GM12878 (cell line): ENCODE results near the gene MFSD12. TPM values are rescaled to one million over a fixed set of nuclear protein-coding genes. Genes with fewer than 3 reads are reported as not detected.

Experiments
- ATAC-seq: fragments of 200-7000 bp; cut with Tn5 transposase; 3 replicates; pipeline ENCODE4 v1.9.1; 2020; ENCODE audit warnings: mild to moderate bottlenecking, moderate library complexity
- BruUV-seq: library from RNA; stranded (reverse); fragments of 400-500 nt; replicated peaks from 2 replicates; lab custom pipeline; 2021; lab: Mats Ljungman, UMichigan
- CTCF ChIA-PET: fragments of 300-600 bp; sonication (Branson Sonifier 250); formaldehyde crosslinking; extraction: SDS; loops from one replicate; lab custom pipeline; 2021; ENCODE audit warnings: inconsistent platforms; lab: Yijun Ruan, JAX
- POLR2A ChIA-PET: fragments of 350-600 bp; formaldehyde crosslinking; extraction: SDS; loops from one replicate; lab custom pipeline; 2021; ENCODE audit warnings: inconsistent platforms; lab: Charles Lee
- RAD21 ChIA-PET: fragments of 300-600 bp; sonication (Branson Sonifier 250); formaldehyde crosslinking; loops from one replicate; lab custom pipeline; 2023; ENCODE audit warnings: antibody characterized with exemption; ENCODE audit not compliant: unreplicated experiment; lab: Charles Lee
- SMC1A ChIA-PET: fragments of 300-600 bp; sonication (Branson Sonifier 250); formaldehyde crosslinking; loops from one replicate; lab custom pipeline; 2023; ENCODE audit not compliant: unreplicated experiment, uncharacterized antibody; lab: Charles Lee
- DNase-seq: peaks from one replicate; pipeline ENCODE4 v3.0.0-alpha.2; 2011; ENCODE audit warnings: low read depth, low spot score
- FAIRE-seq: peaks from 3 replicates; lab custom pipeline; 2011; peaks lifted over from hg19 to GRCh38; lab: Jason Lieb, UNC
- H2AFZ ChIP-seq: 2 replicates; pipeline ENCODE4 v1.6.0; 2011; ENCODE audit warnings: low read depth, low read length, control low read depth; ENCODE audit not compliant: control insufficient read depth
- H3K27ac ChIP-seq: 2 replicates; pipeline ENCODE4 v1.5.1; 2011; ENCODE audit warnings: control low read depth; ENCODE audit not compliant: control insufficient read depth, insufficient read depth
- H3K27me3 ChIP-seq, 2 experiments: replicated peaks in 1 of 2; 2 replicates each; pipeline versions ENCODE4 v1.6.0 to v1.6.1; 2011; ENCODE audit warnings: low read length in 1 of 2; ENCODE audit not compliant: control insufficient read depth in 2 of 2, insufficient read depth in 2 of 2
- H3K36me3 ChIP-seq, 2 experiments: 2 replicates each; pipeline ENCODE4 v1.5.1; 2011; ENCODE audit warnings: low read length in 1 of 2; ENCODE audit not compliant: control insufficient read depth in 2 of 2, insufficient read depth in 2 of 2
- H3K4me1 ChIP-seq: 2 replicates; pipeline ENCODE4 v1.6.1; 2011; ENCODE audit warnings: mild to moderate bottlenecking, low read length, moderate library complexity, mixed read lengths; ENCODE audit not compliant: control insufficient read depth, insufficient read depth
- H3K4me2 ChIP-seq: 2 replicates; pipeline ENCODE4 v1.6.0; 2011; ENCODE audit warnings: control low read depth; ENCODE audit not compliant: control insufficient read depth, insufficient read depth
- H3K4me3 ChIP-seq: fragments of 200-600 bp; sonication (generic); 2 replicates; pipeline ENCODE4 v1.5.1; 2016
- H3K79me2 ChIP-seq: 2 replicates; pipeline ENCODE4 v1.6.0; 2011; ENCODE audit warnings: low read length; ENCODE audit not compliant: control insufficient read depth, insufficient read depth
- H3K9ac ChIP-seq: 2 replicates; pipeline ENCODE4 v1.8.0; 2011; ENCODE audit warnings: low read length, control low read depth, mixed read lengths; ENCODE audit not compliant: control insufficient read depth, insufficient read depth
- H3K9me3 ChIP-seq: replicated peaks from 3 replicates; pipeline ENCODE4 v1.5.1; 2011; ENCODE audit warnings: mild to moderate bottlenecking, low read length; ENCODE audit not compliant: control insufficient read depth, insufficient read depth
- H4K20me1 ChIP-seq: 2 replicates; pipeline ENCODE4 v1.6.0; 2011; ENCODE audit not compliant: control insufficient read depth, insufficient read depth
- BHLHE40 ChIP-seq, 2 experiments: fragments of 450-650 bp in 1 of 2; IDR thresholded peaks; 2 replicates each; pipeline ENCODE4 v1.6.1; 2011 to 2017; ENCODE audit warnings: low read depth in 2 of 2, borderline replicate concordance in 1 of 2, improper control_type of control experiment in 1 of 2, low read length in 1 of 2, mild to moderate bottlenecking in 1 of 2
- KLF5 ChIP-seq: fragments of 450-650 bp; IDR thresholded peaks from 2 replicates; pipeline ENCODE4 v1.6.1; 2014; ENCODE audit warnings: mild to moderate bottlenecking; ENCODE audit not compliant: partially characterized antibody
- MEF2A ChIP-seq: IDR thresholded peaks from 2 replicates; pipeline ENCODE4 v1.6.1; 2011; ENCODE audit warnings: low read depth, mild to moderate bottlenecking, low read length, moderate library complexity; ENCODE audit not compliant: insufficient read depth
- PAX5 ChIP-seq: IDR thresholded peaks from 2 replicates; pipeline ENCODE4 v1.6.1; 2011; ENCODE audit warnings: low read depth, low read length, borderline replicate concordance
- POU2F2 ChIP-seq: IDR thresholded peaks from 3 replicates; pipeline ENCODE4 v1.6.1; 2011; ENCODE audit warnings: low read depth, mild to moderate bottlenecking, low read length, borderline replicate concordance
- SMARCA5 ChIP-seq: fragments of 450-650 bp; IDR thresholded peaks from 2 replicates; pipeline ENCODE4 v1.6.1; 2017; ENCODE audit warnings: mild to moderate bottlenecking
- SREBF1 ChIP-seq: IDR thresholded peaks from 2 replicates; pipeline ENCODE4 v1.6.1; 2012; ENCODE audit warnings: mild to moderate bottlenecking, low read length
- TARDBP ChIP-seq: IDR thresholded peaks from 2 replicates; pipeline ENCODE4 v1.6.1; 2016; ENCODE audit warnings: borderline replicate concordance
- YY1 ChIP-seq: IDR thresholded peaks from 2 replicates; pipeline ENCODE4 v1.6.1; 2011; ENCODE audit warnings: low read depth, mild to moderate bottlenecking, low read length
- ZBED1 ChIP-seq: IDR thresholded peaks from 2 replicates; pipeline ENCODE4 v1.6.1; 2016; ENCODE audit warnings: borderline replicate concordance
- ZNF217 ChIP-seq: fragments of 450-650 bp; IDR thresholded peaks from 2 replicates; pipeline ENCODE4 v1.6.1; 2017; ENCODE audit warnings: antibody characterized with exemption, mild to moderate bottlenecking
- ZNF384 ChIP-seq: IDR thresholded peaks from 2 replicates; pipeline ENCODE4 v1.6.1; 2012; ENCODE audit warnings: low read depth, mild to moderate bottlenecking, low read length, improper control_type of control experiment, borderline replicate concordance
- WGBS: methylation state at CpG from one replicate; pipeline ENCODE4 v1.1.6; 2016; ENCODE audit warnings: low lambda C conversion rate; ENCODE audit not compliant: insufficient replicate concordance, insufficient coverage; ENCODE audit errors: missing lambda C conversion rate; 5-methylcytosine and 5-hydroxymethylcytosine counted together
- in situ Hi-C: fragments of 300-500 bp; cut with MboI; formaldehyde crosslinking; loops from 9 replicates; pipeline ENCODE4 v1.14.3; 2018; ENCODE audit warnings: mixed read lengths
- intact Hi-C: fragments of 100-400 bp; cut with micrococcal nuclease; formaldehyde crosslinking; loops from one replicate; pipeline ENCODE4 v1.14.2; 2022; ENCODE audit not compliant: unreplicated experiment
- polyA plus RNA-seq, 11 experiments: library from polyadenylated mRNA; depleted of rRNA in 4 of 11; unstranded in 6 of 11; stranded (reverse) in 5 of 11; fragments of >200 nt; fragmentation: Nextera tagmentation in 4 of 11; fragmentation: Illumina TruSeq in 1 of 11; extraction: Ambion mirVana in 4 of 11; extraction: Trizol in 1 of 11; gene quantifications; 1 replicate in 1 of 11; 2 replicates in 10 of 11; pipeline versions ENCODE4 v1.2.1 to v1.2.3, GENCODE V29; 2011 to 2016; ENCODE audit warnings: inconsistent platforms in 2 of 11, missing spikeins in 2 of 11, low read depth in 1 of 11
- total RNA-seq, 4 experiments: library from RNA; depleted of rRNA in 3 of 4; stranded (reverse); fragments of >200 nt in 3 of 4; fragmentation: Illumina TruSeq in 1 of 4; extraction: Trizol in 1 of 4; gene quantifications; 2 replicates each; pipeline versions ENCODE4 v1.2.1 to v1.2.3, GENCODE V29; 2013 to 2021

Gene MFSD12
- total and polyA plus RNA-seq, 10 of the 15 experiments (the other 5 are each of a cell fraction or from before 2014, with no cell fraction given) = 0.58 to 65.9 (median 16.8) TPM

GRCh38 chr19:3501780-3502179 is 55.6 kb downstream of the MFSD12 start:
- intact Hi-C loops = no loop called here
- no TSS peak for BruUV-seq
- ChIA-PET CTCF (interaction anchor here (0.9 to 1.3 kb wide), 3 partner anchors 15 to 196 kb away, joined by 3 to 4 read pairs (median 4); no protein-coding TSS in a partner anchor), SMC1A (interaction anchor here (0.6 kb wide), 2 partner anchors 32 to 465 kb away, joined by 3 read pairs; no protein-coding TSS in a partner anchor), POLR2A (interaction anchor here (0.6 to 1.6 kb wide), 3 partner anchors 40 to 754 kb away, joined by 3 to 6 read pairs (median 5); no protein-coding TSS in a partner anchor), RAD21 (interaction anchor here (0.7 kb wide), 1 partner anchor 33 kb away, joined by 3 read pairs; no protein-coding TSS in a partner anchor)
- Histone ChIP-seq H3K27me3 (no peaks in the 10 kb centered on the region), H3K9me3 (no peaks in the 10 kb centered on the region; the same call in 2 of the 3 replicates), H3K36me3 (peaks cover 0 to under 1% of the 10 kb centered on the region in 2 experiments; a peak in 2 of 4 replicates), H3K9ac (no peak overlapping the region), H3K79me2 (peaks cover 24% of the 10 kb centered on the region), H4K20me1 (no peaks in the 10 kb centered on the region), H2AFZ (no peak overlapping the region), H3K4me3 (no peak overlapping the region), H3K4me2 (no peak overlapping the region), H3K4me1 (peaks cover 2% of the 10 kb centered on the region; the same call in 1 of the 2 replicates), H3K27ac (no peak overlapping the region)
- TF ChIP-seq ZNF217 (no peak), SREBF1 (no peak), MEF2A (no peak), POU2F2 (no peak)
- in situ Hi-C loops = no loop called here
- 63% methylated on average over 3 of the region's 3 CpGs for WGBS
- no peak for DNase-seq
- no peak for FAIRE-seq
- ATAC-seq = no peak

GRCh38 chr19:3500429-3501101 is 56.8 kb downstream of the MFSD12 start, which contains the start of gene DOHH:
TSS of gene DOHH (minus strand) at chr19:3500674. CDS start at chr19:3496814, 3,860 bp downstream.
- peaks cover 16% of the 10 kb centered on the region for H3K79me2 ChIP-seq
- peaks cover 2 to 3% of the 10 kb centered on the region in 2 experiments; a peak in 3 of 4 replicates for H3K36me3 ChIP-seq
- peak within 1 kb of the TSS; percentile 85 for H3K4me3 ChIP-seq
- POLR2A ChIA-PET = interaction anchor here (0.8 to 1.6 kb wide), 2 partner anchors 56 to 262 kb away, joined by 4 to 5 read pairs; partner anchors contain the start of gene MRPL54
- peak within 1 kb of the TSS; percentile 100 for H2AFZ ChIP-seq
- no TSS peak for BruUV-seq
- in situ Hi-C loops = no loop called here
- ATAC-seq = peak; percentile 94
- peak within 1 kb of the TSS; percentile 98 for H3K4me2 ChIP-seq
- peaks cover 2% of the 10 kb centered on the region; the same call in 1 of the 2 replicates for H3K4me1 ChIP-seq
- intact Hi-C loops = no loop called here
- peak; percentile 100 for FAIRE-seq
- peak within 1 kb of the TSS; percentile 99 for H3K27ac ChIP-seq
- 0% methylated on average over 52 of the region's 52 CpGs for WGBS
- peak; percentile 97 for DNase-seq
- SMC1A ChIA-PET = interaction anchor here (1.0 kb wide), 1 partner anchor 56 kb away, joined by 3 read pairs; no protein-coding TSS in a partner anchor
- CTCF ChIA-PET = interaction anchor here (0.8 to 1.4 kb wide), 4 partner anchors 16 to 195 kb away, joined by 3 to 4 read pairs (median 4); no protein-coding TSS in a partner anchor
- RAD21 ChIA-PET = interaction anchor here (1.2 kb wide), 1 partner anchor 17 kb away, joined by 3 read pairs; no protein-coding TSS in a partner anchor
- no peaks in the 10 kb centered on the region for H3K27me3 ChIP-seq
- no peaks in the 10 kb centered on the region; the same call in 2 of the 3 replicates for H3K9me3 ChIP-seq
- peak within 1 kb of the TSS; percentile 97 for H3K9ac ChIP-seq
- H4K20me1 ChIP-seq = no peaks in the 10 kb centered on the region
- TF ChIP-seq YY1 (peak; percentile 99), KLF5 (peak; percentile 100), PAX5 (no peak; the same call in 1 of the 2 replicates), SMARCA5 (peak; percentile 78; the same call in 1 of the 2 replicates), TARDBP (0 out of 2 replicates have a peak, but pooled peaks have one; percentile 66), ZBED1 (no peak), ZNF384 (no peak), BHLHE40 (IDR thresholded peaks at IDR 0.05; ENCODE audit: borderline replicate concordance in 1 of 2, low read depth in 2 of 2, low read length in 1 of 2) (peak; percentile 99)
